ENCODE results near the gene GBP4. TPM values are rescaled to one million over a fixed set of nuclear protein-coding genes. Genes with fewer than 3 reads are reported as not detected.

GBP4 gene
- total and polyA plus RNA-seq, 2 donors, result 14.8 to 17.9 TPM

Other genes with a start within 250 kb of the GBP4 start
- 21.2 TPM for gene KYAT3, start 206.3 kb downstream of the GBP4 start, total RNA-seq
- 34.1 TPM for gene KYAT3, start 206.3 kb downstream of the GBP4 start, polyA plus RNA-seq
- gene RBMXL1, start 206.3 kb downstream of the GBP4 start, total RNA-seq, result 8.3 TPM
- gene RBMXL1, start 206.3 kb downstream of the GBP4 start, polyA plus RNA-seq, result 6.3 TPM
- gene GBP3, start 176.1 kb downstream of the GBP4 start, total RNA-seq, result 13.2 TPM
- gene GBP3, start 176.1 kb downstream of the GBP4 start, polyA plus RNA-seq, result 16.2 TPM
- gene GBP1, start 133.7 kb downstream of the GBP4 start, total RNA-seq, result 44.1 TPM
- 53.0 TPM for gene GBP1, start 133.7 kb downstream of the GBP4 start, polyA plus RNA-seq
- 60.5 TPM for gene GBP2, start 72.8 kb downstream of the GBP4 start, total RNA-seq
- gene GBP2, start 72.8 kb downstream of the GBP4 start, polyA plus RNA-seq, result 88.7 TPM
- gene GBP7, start 22.9 kb downstream of the GBP4 start, total RNA-seq, result 0.05 TPM
- gene GBP7, start 22.9 kb downstream of the GBP4 start, polyA plus RNA-seq, result 0.16 TPM
- 13.8 TPM for gene GBP5, start 73.9 kb upstream of the GBP4 start, total RNA-seq
- 14.7 TPM for gene GBP5, start 73.9 kb upstream of the GBP4 start, polyA plus RNA-seq
- gene GBP6, start 165.1 kb upstream of the GBP4 start, total RNA-seq, result 0.61 TPM
- 1.8 TPM for gene GBP6, start 165.1 kb upstream of the GBP4 start, polyA plus RNA-seq